Astrocyte (in vitro differentiated cells and primary cell): Measurements from ENCODE around the gene FAM98B. TPM values are rescaled to one million over a fixed set of nuclear protein-coding genes. Genes with fewer than 3 reads are reported as not detected.

ENCODE experiments used
- DNase-seq: peaks from one replicate; pipeline ENCODE4 v3.0.0-alpha.2; 2010; ENCODE audit warnings: low read depth
- FAIRE-seq: peaks from 2 replicates; lab custom pipeline; 2011; peaks lifted over from hg19 to GRCh38; lab: Jason Lieb, UNC
- H2AFZ ChIP-seq: 2 replicates; pipeline ENCODE4 v1.6.0; 2012; ENCODE audit warnings: low read depth, low read length, inconsistent platforms
- H3K27ac ChIP-seq: 2 replicates; pipeline ENCODE4 v1.5.1; 2011; ENCODE audit warnings: low read depth, low read length, inconsistent platforms
- H3K27me3 ChIP-seq: 2 replicates; pipeline ENCODE4 v1.6.0; 2011; ENCODE audit warnings: low read length, inconsistent platforms; ENCODE audit not compliant: insufficient read depth
- H3K36me3 ChIP-seq: 2 replicates; pipeline ENCODE4 v1.5.1; 2011; ENCODE audit warnings: low read length, inconsistent platforms; ENCODE audit not compliant: insufficient read depth
- H3K4me1 ChIP-seq: 2 replicates; pipeline ENCODE4 v1.5.1; 2011; ENCODE audit warnings: low read length, inconsistent platforms; ENCODE audit not compliant: insufficient read depth
- H3K4me2 ChIP-seq: 2 replicates; pipeline ENCODE4 v1.6.0; 2012; ENCODE audit warnings: low read length, inconsistent platforms
- H3K4me3 ChIP-seq: 2 replicates; pipeline ENCODE4 v1.5.1; 2011; ENCODE audit warnings: low read depth, mild to moderate bottlenecking, low read length, inconsistent platforms; ENCODE audit not compliant: insufficient read depth
- H3K79me2 ChIP-seq: 2 replicates; pipeline ENCODE4 v1.6.0; 2012; ENCODE audit warnings: mild to moderate bottlenecking, low read length, inconsistent platforms; ENCODE audit not compliant: insufficient read depth
- H3K9ac ChIP-seq: 2 replicates; pipeline ENCODE4 v1.6.0; 2012; ENCODE audit warnings: mild to moderate bottlenecking, low read length, inconsistent platforms
- H3K9me3 ChIP-seq: 2 replicates; pipeline ENCODE4 v1.5.1; 2012; ENCODE audit warnings: low read depth, mild to moderate bottlenecking, low read length, inconsistent platforms; ENCODE audit not compliant: insufficient read depth
- H4K20me1 ChIP-seq: 2 replicates; pipeline ENCODE4 v1.6.0; 2012; ENCODE audit warnings: low read length, inconsistent platforms; ENCODE audit not compliant: insufficient read depth
- H3K27ac Mint-ChIP-seq: one replicate; pipeline ENCODE4 v1.8.0; 2021; ENCODE audit warnings: mild to moderate bottlenecking, mixed read lengths; ENCODE audit not compliant: unreplicated experiment
- H3K27me3 Mint-ChIP-seq: one replicate; pipeline ENCODE4 v1.8.0; 2021; ENCODE audit warnings: low read depth, mixed read lengths; ENCODE audit not compliant: unreplicated experiment
- H3K36me3 Mint-ChIP-seq: one replicate; pipeline ENCODE4 v1.8.0; 2021; ENCODE audit warnings: low read depth, mixed read lengths; ENCODE audit not compliant: unreplicated experiment
- H3K4me1 Mint-ChIP-seq: one replicate; pipeline ENCODE4 v1.8.0; 2021; ENCODE audit warnings: low read depth, mixed read lengths; ENCODE audit not compliant: unreplicated experiment
- H3K4me3 Mint-ChIP-seq: one replicate; pipeline ENCODE4 v1.8.0; 2021; ENCODE audit warnings: mild to moderate bottlenecking, moderate library complexity, mixed read lengths; ENCODE audit not compliant: unreplicated experiment
- H3K9me3 Mint-ChIP-seq: one replicate; pipeline ENCODE4 v1.8.0; 2021; ENCODE audit warnings: mild to moderate bottlenecking, mixed read lengths; ENCODE audit not compliant: unreplicated experiment
- CTCF ChIP-seq: IDR thresholded peaks from 2 replicates; pipeline ENCODE4 v1.5.1; 2011; ENCODE audit warnings: low read depth, mild to moderate bottlenecking, inconsistent platforms, low read length, moderate library complexity; ENCODE audit not compliant: insufficient read depth
- EZH2 ChIP-seq: IDR thresholded peaks from 2 replicates; pipeline ENCODE4 v1.6.1; 2012; ENCODE audit warnings: mild to moderate bottlenecking, low read length, inconsistent platforms; ENCODE audit not compliant: insufficient read depth
- total RNA-seq: library from RNA; stranded (reverse); gene quantifications from 2 replicates; pipeline ENCODE4 v1.2.1, GENCODE V29; 2021

Gene FAM98B
- total RNA-seq, 1 donor from 2014 or later = 21.6 TPM

- H3K4me3 Mint-ChIP-seq = no peak overlapping the region
- no peaks in the 10 kb centered on the region for H3K27me3 Mint-ChIP-seq
- Histone ChIP-seq H3K9ac (no peak overlapping the region), H3K9me3 (no peaks in the 10 kb centered on the region), H4K20me1 (no peaks in the 10 kb centered on the region), H2AFZ (no peak overlapping the region), H3K27me3 (no peaks in the 10 kb centered on the region), H3K79me2 (no peaks in the 10 kb centered on the region), H3K36me3 (no peaks in the 10 kb centered on the region), H3K4me1 (peaks cover 14% of the 10 kb centered on the region), H3K4me3 (no peak overlapping the region), H3K27ac (no peak overlapping the region), H3K4me2 (no peak overlapping the region)
- peaks cover 19% of the 10 kb centered on the region for H3K4me1 Mint-ChIP-seq
- H3K27ac Mint-ChIP-seq = no peak overlapping the region
- DNase-seq (no peak), FAIRE-seq (no peak)
- TF ChIP-seq EZH2 (no peak), CTCF (no peak)
- H3K36me3 Mint-ChIP-seq = no peaks in the 10 kb centered on the region
- H3K9me3 Mint-ChIP-seq = peaks cover 3% of the 10 kb centered on the region
These were observed 80.0 kb downstream of the FAM98B start for GRCh38 chr15:38533926-38534325.

GRCh38 chr15:38534691-38535090 lies 80.8 kb downstream of the FAM98B start:
- Histone ChIP-seq H3K4me3 (no peak overlapping the region), H3K79me2 (no peaks in the 10 kb centered on the region), H3K36me3 (no peaks in the 10 kb centered on the region), H3K4me2 (no peak overlapping the region), H4K20me1 (no peaks in the 10 kb centered on the region), H2AFZ (no peak overlapping the region), H3K27ac (no peak overlapping the region), H3K9ac (no peak overlapping the region), H3K9me3 (no peaks in the 10 kb centered on the region), H3K27me3 (no peaks in the 10 kb centered on the region), H3K4me1 (peaks cover 14% of the 10 kb centered on the region)
- Mint-ChIP-seq H3K9me3 (peaks cover 3% of the 10 kb centered on the region), H3K27me3 (no peaks in the 10 kb centered on the region), H3K36me3 (no peaks in the 10 kb centered on the region), H3K4me3 (no peak overlapping the region), H3K4me1 (peaks cover 19% of the 10 kb centered on the region), H3K27ac (no peak overlapping the region)
- TF ChIP-seq EZH2 (no peak), CTCF (no peak)
- DNase-seq (no peak), FAIRE-seq (no peak)

- FAIRE-seq (peak; percentile 52), DNase-seq (peak; percentile 47)
- Histone ChIP-seq H3K4me1 (peaks cover 14% of the 10 kb centered on the region), H4K20me1 (no peaks in the 10 kb centered on the region), H3K27ac (peak overlapping the region; percentile 46), H3K9ac (no peak overlapping the region), H2AFZ (no peak overlapping the region), H3K36me3 (no peaks in the 10 kb centered on the region), H3K9me3 (no peaks in the 10 kb centered on the region), H3K4me2 (no peak overlapping the region), H3K79me2 (no peaks in the 10 kb centered on the region), H3K4me3 (no peak overlapping the region), H3K27me3 (no peaks in the 10 kb centered on the region)
- Mint-ChIP-seq H3K27ac (peak overlapping the region; percentile 53), H3K27me3 (no peaks in the 10 kb centered on the region), H3K4me1 (peaks cover 17% of the 10 kb centered on the region), H3K4me3 (no peak overlapping the region), H3K9me3 (peaks cover 3% of the 10 kb centered on the region), H3K36me3 (no peaks in the 10 kb centered on the region)
- TF ChIP-seq CTCF (no peak), EZH2 (no peak)
These were observed 81.7 kb downstream of the FAM98B start for GRCh38 chr15:38535491-38536200.
